DOHH2 (cell line): ENCODE data around the gene SLC25A25.

Source experiments
- H3F3A ChIP-seq: fragments of 200-600 bp; sonication (generic), shearing (Covaris generic); 2 replicates; pipeline ENCODE4 v1.6.0; 2016; ENCODE audit warnings: antibody characterized with exemption, mild to moderate bottlenecking; ENCODE audit not compliant: control insufficient read depth, insufficient read depth
- H3K27ac ChIP-seq: fragments of 200-600 bp; sonication (generic); 2 replicates; pipeline ENCODE4 v1.5.1; 2014; ENCODE audit warnings: low read depth, mild to moderate bottlenecking, low read length, moderate library complexity
- H3K27me3 ChIP-seq: fragments of 200-600 bp; sonication (generic); 2 replicates; pipeline ENCODE4 v1.6.1; 2014; ENCODE audit warnings: mild to moderate bottlenecking, low read length, mixed read lengths; ENCODE audit not compliant: control insufficient read depth
- H3K36me3 ChIP-seq: fragments of 200-600 bp; sonication (generic); 2 replicates; pipeline ENCODE4 v1.6.1; 2014; ENCODE audit warnings: mild to moderate bottlenecking, low read length, moderate library complexity, mixed read lengths; ENCODE audit not compliant: control insufficient read depth
- H3K4me1 ChIP-seq: fragments of 200-600 bp; sonication (generic); 2 replicates; pipeline ENCODE4 v1.6.1; 2014; ENCODE audit warnings: mild to moderate bottlenecking, low read length, mixed read lengths; ENCODE audit not compliant: control insufficient read depth
- H3K4me2 ChIP-seq: fragments of 200-600 bp; sonication (generic); 2 replicates; pipeline ENCODE4 v1.6.0; 2014; ENCODE audit warnings: mild to moderate bottlenecking, low read length, moderate library complexity
- H3K4me3 ChIP-seq: fragments of 200-600 bp; sonication (generic); 2 replicates; pipeline ENCODE4 v1.5.1; 2014; ENCODE audit warnings: mild to moderate bottlenecking, low read length, mixed read lengths
- H3K79me2 ChIP-seq: fragments of 200-600 bp; sonication (generic); 2 replicates; pipeline ENCODE4 v1.6.1; 2014; ENCODE audit warnings: mild to moderate bottlenecking, low read length, mixed read lengths; ENCODE audit not compliant: control insufficient read depth
- H3K9me2 ChIP-seq: fragments of 200-600 bp; sonication (generic); replicated peaks from 2 replicates; pipeline ENCODE4 v1.6.1; 2014; ENCODE audit warnings: mild to moderate bottlenecking, low read length, mixed read lengths; ENCODE audit not compliant: control insufficient read depth
- H3K9me3 ChIP-seq: fragments of 200-600 bp; sonication (generic); 2 replicates; pipeline ENCODE4 v1.6.1; 2014; ENCODE audit warnings: antibody characterized with exemption, low read length, mixed read lengths; ENCODE audit not compliant: control insufficient read depth, insufficient read depth
- H4K20me1 ChIP-seq: fragments of 200-600 bp; sonication (generic); 2 replicates; pipeline ENCODE4 v1.6.0; 2014; ENCODE audit warnings: low read depth, mild to moderate bottlenecking, antibody characterized with exemption, low read length, moderate library complexity; ENCODE audit not compliant: control insufficient read depth, insufficient read depth
- CTCF ChIP-seq: fragments of 200-600 bp; sonication (generic); IDR thresholded peaks from one replicate; pipeline ENCODE4 v1.5.1; 2014; ENCODE audit warnings: antibody characterized with exemption, mild to moderate bottlenecking, low read depth, low read length; ENCODE audit not compliant: poor library complexity, severe bottlenecking
- EZH2phosphoT487 ChIP-seq: fragments of 200-600 bp; sonication (generic); IDR thresholded peaks from 2 replicates; pipeline ENCODE4 v1.6.1; 2017; ENCODE audit warnings: borderline replicate concordance, mild to moderate bottlenecking, antibody characterized with exemption, low read length, moderate library complexity, mixed read lengths

Gene SLC25A25

GRCh38 chr9:128087262-128087661, 19.2 kb downstream of the SLC25A25 start:
- no peak overlapping the region for H3K4me2 ChIP-seq
- peaks cover 54% of the 10 kb centered on the region for H3K79me2 ChIP-seq
- H3K27me3 ChIP-seq = no peaks in the 10 kb centered on the region
- 0 out of 2 replicates have a peak, but pooled peaks cover 2% of the 10 kb centered on the region for H3F3A ChIP-seq
- no peaks in the 10 kb centered on the region for H3K9me2 ChIP-seq
- no peak overlapping the region for H3K4me3 ChIP-seq
- no peak overlapping the region for H3K27ac ChIP-seq
- H4K20me1 ChIP-seq = no peaks in the 10 kb centered on the region; the same call in 1 of the 2 replicates
- H3K36me3 ChIP-seq = peaks cover 5% of the 10 kb centered on the region
- no peaks in the 10 kb centered on the region for H3K9me3 ChIP-seq
- H3K4me1 ChIP-seq = peaks cover 3% of the 10 kb centered on the region
- TF ChIP-seq EZH2phosphoT487 (no peak), CTCF (no peak)

- H3K4me1 ChIP-seq = peaks cover 14% of the 10 kb centered on the region
- no peak overlapping the region for H3K27ac ChIP-seq
- no peak overlapping the region for H3K4me3 ChIP-seq
- peaks cover 1% of the 10 kb centered on the region; the same call in 1 of the 2 replicates for H4K20me1 ChIP-seq
- no peaks in the 10 kb centered on the region for H3K9me3 ChIP-seq
- TF ChIP-seq EZH2phosphoT487 = no peak
- TF ChIP-seq CTCF = no peak
- peaks cover 4% of the 10 kb centered on the region for H3F3A ChIP-seq
- no peaks in the 10 kb centered on the region for H3K9me2 ChIP-seq
- H3K4me2 ChIP-seq = no peak overlapping the region
- H3K36me3 ChIP-seq = peaks cover 5% of the 10 kb centered on the region
- no peaks in the 10 kb centered on the region for H3K27me3 ChIP-seq
- H3K79me2 ChIP-seq = peaks cover 58% of the 10 kb centered on the region
Observed at GRCh38 chr9:128088253-128088945, 20.4 kb downstream of the SLC25A25 start.

GRCh38 chr9:128089299-128089698, 21.3 kb downstream of the SLC25A25 start:
- TF ChIP-seq EZH2phosphoT487 (no peak), CTCF (no peak)
- peaks cover 23% of the 10 kb centered on the region for H3K4me1 ChIP-seq

More at GRCh38 chr9:128089299-128089698, 21.3 kb downstream of the SLC25A25 start:
- H3K27me3 ChIP-seq = no peaks in the 10 kb centered on the region
- peaks cover 7% of the 10 kb centered on the region for H3K36me3 ChIP-seq
- H3K9me3 ChIP-seq = no peaks in the 10 kb centered on the region
- no peak overlapping the region for H3K27ac ChIP-seq
- peaks cover 10% of the 10 kb centered on the region for H3F3A ChIP-seq
- no peak overlapping the region for H3K4me2 ChIP-seq
- H3K4me3 ChIP-seq = no peak overlapping the region
- H3K9me2 ChIP-seq = no peaks in the 10 kb centered on the region
- H4K20me1 ChIP-seq = peaks cover 4% of the 10 kb centered on the region; the same call in 1 of the 2 replicates
- peaks cover 57% of the 10 kb centered on the region for H3K79me2 ChIP-seq
